ENCODE results near the gene FBXL17.

DNA sequence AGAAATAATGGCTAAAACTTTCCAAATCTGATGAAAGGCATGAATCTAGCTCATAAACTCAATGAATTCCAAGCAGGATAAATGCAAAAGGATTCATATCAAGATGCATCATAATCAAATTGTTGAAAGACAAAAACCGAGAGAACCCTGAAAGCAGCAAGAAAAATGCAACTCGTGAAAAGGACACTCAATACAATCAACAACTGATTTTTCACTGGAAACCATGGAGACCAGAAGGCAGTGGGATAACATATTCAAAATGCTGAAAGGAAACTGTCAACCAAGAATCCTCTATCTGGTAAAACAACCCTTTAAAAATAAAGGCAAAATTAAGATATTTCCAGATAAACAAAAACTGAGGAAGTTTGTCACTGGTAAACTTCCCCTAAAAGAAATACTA lies 9.5 kb downstream of the FBXL17 start:
- TF ChIP-seq, protein P1, sequence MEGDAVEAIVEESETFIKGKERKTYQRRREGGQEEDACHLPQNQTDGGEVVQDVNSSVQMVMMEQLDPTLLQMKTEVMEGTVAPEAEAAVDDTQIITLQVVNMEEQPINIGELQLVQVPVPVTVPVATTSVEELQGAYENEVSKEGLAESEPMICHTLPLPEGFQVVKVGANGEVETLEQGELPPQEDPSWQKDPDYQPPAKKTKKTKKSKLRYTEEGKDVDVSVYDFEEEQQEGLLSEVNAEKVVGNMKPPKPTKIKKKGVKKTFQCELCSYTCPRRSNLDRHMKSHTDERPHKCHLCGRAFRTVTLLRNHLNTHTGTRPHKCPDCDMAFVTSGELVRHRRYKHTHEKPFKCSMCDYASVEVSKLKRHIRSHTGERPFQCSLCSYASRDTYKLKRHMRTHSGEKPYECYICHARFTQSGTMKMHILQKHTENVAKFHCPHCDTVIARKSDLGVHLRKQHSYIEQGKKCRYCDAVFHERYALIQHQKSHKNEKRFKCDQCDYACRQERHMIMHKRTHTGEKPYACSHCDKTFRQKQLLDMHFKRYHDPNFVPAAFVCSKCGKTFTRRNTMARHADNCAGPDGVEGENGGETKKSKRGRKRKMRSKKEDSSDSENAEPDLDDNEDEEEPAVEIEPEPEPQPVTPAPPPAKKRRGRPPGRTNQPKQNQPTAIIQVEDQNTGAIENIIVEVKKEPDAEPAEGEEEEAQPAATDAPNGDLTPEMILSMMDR (IDR thresholded peaks at IDR 0.05): no peak
- TF ChIP-seq ZFX (IDR thresholded peaks at IDR 0.05; ENCODE audit: borderline replicate concordance): no peak

All from 22Rv1 (cell line).